IMR-90 (cell line): ENCODE measurements around the gene FZD4. TPM values are rescaled to one million over a fixed set of nuclear protein-coding genes. Genes with fewer than 3 reads are reported as not detected.
A peak's percentile ranks its signal among the peaks of the same experiment; 100 is the strongest.

Source experiments
- ATAC-seq: fragments of 200-7000 bp; cut with Tn5 transposase; 2 replicates; pipeline ENCODE4 v1.9.1; 2020; ENCODE audit warnings: low read depth, mild to moderate bottlenecking, moderate library complexity
- BruUV-seq: library from RNA; stranded (reverse); fragments of 400-500 nt; replicated peaks from 2 replicates; lab custom pipeline; 2021; lab: Mats Ljungman, UMichigan
- CTCF ChIA-PET: fragments of 300-600 bp; formaldehyde crosslinking; extraction: SDS; loops from one replicate; lab custom pipeline; 2021; ENCODE audit warnings: antibody characterized with exemption; lab: Yijun Ruan, JAX
- POLR2A ChIA-PET: fragments of 300-600 bp; sonication (Branson Sonifier 250); formaldehyde crosslinking; loops from one replicate; lab custom pipeline; 2022; ENCODE audit warnings: antibody characterized with exemption; ENCODE audit not compliant: unreplicated experiment; lab: Charles Lee
- DNase-seq: peaks from one replicate; pipeline ENCODE4 v3.0.0; 2013
- H2AFZ ChIP-seq: replicated peaks from 2 replicates; pipeline ENCODE3; 2013; ENCODE audit warnings: low read length, mild to moderate bottlenecking; ENCODE audit not compliant: poor library complexity
- H2AK5ac ChIP-seq: 2 replicates; pipeline ENCODE4 v1.6.1; 2013; ENCODE audit warnings: low read depth, low read length, inconsistent platforms
- H2AK9ac ChIP-seq: replicated peaks from 2 replicates; pipeline ENCODE3; 2013; ENCODE audit warnings: mild to moderate bottlenecking, low read depth, low read length, moderate library complexity; ENCODE audit not compliant: poor library complexity
- H2BK120ac ChIP-seq: 2 replicates; pipeline ENCODE4 v1.6.1; 2013; ENCODE audit warnings: low read depth, low read length, inconsistent platforms
- H2BK15ac ChIP-seq: 3 replicates; pipeline ENCODE4 v1.6.1; 2013; ENCODE audit warnings: low read depth, low read length, inconsistent platforms
- H2BK20ac ChIP-seq: 2 replicates; pipeline ENCODE4 v1.6.1; 2013; ENCODE audit warnings: low read depth, mild to moderate bottlenecking, inconsistent platforms, low read length, moderate library complexity
- H2BK5ac ChIP-seq: 2 replicates; pipeline ENCODE4 v1.6.1; 2013; ENCODE audit warnings: mild to moderate bottlenecking, low read depth, low read length, inconsistent platforms; ENCODE audit not compliant: poor library complexity, severe bottlenecking
- H3K14ac ChIP-seq: replicated peaks from 2 replicates; pipeline ENCODE4 v1.6.1; 2013; ENCODE audit warnings: low read depth, low read length, inconsistent platforms
- H3K18ac ChIP-seq: 2 replicates; pipeline ENCODE4 v1.6.1; 2013; ENCODE audit warnings: low read depth, low read length, control low read depth
- H3K23ac ChIP-seq: 2 replicates; pipeline ENCODE4 v1.6.1; 2013; ENCODE audit warnings: low read depth, low read length, inconsistent platforms
- H3K27ac ChIP-seq: 2 replicates; pipeline ENCODE4 v1.5.1; 2013; ENCODE audit warnings: mild to moderate bottlenecking, control low read depth, low read length; ENCODE audit not compliant: insufficient read depth
- H3K27me3 ChIP-seq: 2 replicates; pipeline ENCODE4 v1.6.1; 2013; ENCODE audit warnings: low read length; ENCODE audit not compliant: control insufficient read depth, insufficient read depth
- H3K36me3 ChIP-seq: 2 replicates; pipeline ENCODE4 v1.6.1; 2013; ENCODE audit warnings: low read length, mixed read lengths; ENCODE audit not compliant: control insufficient read depth, insufficient read depth
- H3K4ac ChIP-seq: 2 replicates; pipeline ENCODE4 v1.6.1; 2013; ENCODE audit warnings: low read depth, low read length, inconsistent platforms
- H3K4me1 ChIP-seq: 2 replicates; pipeline ENCODE4 v1.6.1; 2013; ENCODE audit warnings: low read length, mixed read lengths; ENCODE audit not compliant: control insufficient read depth, insufficient read depth
- H3K4me2 ChIP-seq: 2 replicates; pipeline ENCODE4 v1.6.1; 2013; ENCODE audit warnings: low read depth, mild to moderate bottlenecking, control low read depth, low read length, moderate library complexity
- H3K4me3 ChIP-seq: 2 replicates; pipeline ENCODE4 v1.5.1; 2013; ENCODE audit warnings: low read depth, mild to moderate bottlenecking, control low read depth, low read length, moderate library complexity; ENCODE audit not compliant: insufficient read depth
- H3K56ac ChIP-seq: 2 replicates; pipeline ENCODE4 v1.6.1; 2013; ENCODE audit warnings: low read length, inconsistent platforms; ENCODE audit not compliant: insufficient read depth; ENCODE audit errors: extremely low read depth
- H3K79me1 ChIP-seq, 2 experiments: 2 replicates each; pipeline ENCODE4 v1.6.1; 2013; ENCODE audit warnings: low read length in 2 of 2, inconsistent platforms in 1 of 2, low read depth in 1 of 2
- H3K9ac ChIP-seq: 2 replicates; pipeline ENCODE4 v1.6.1; 2013; ENCODE audit warnings: low read depth, low read length, control low read depth
- H3K9me1 ChIP-seq: 2 replicates; pipeline ENCODE4 v1.6.1; 2013; ENCODE audit warnings: low read length, inconsistent platforms; ENCODE audit not compliant: insufficient read depth
- H3K9me3 ChIP-seq: 2 replicates; pipeline ENCODE4 v1.6.1; 2013; ENCODE audit warnings: low read length; ENCODE audit not compliant: control insufficient read depth, insufficient read depth
- H4K20me1 ChIP-seq: 2 replicates; pipeline ENCODE4 v1.6.1; 2013; ENCODE audit warnings: low read length, inconsistent platforms; ENCODE audit not compliant: insufficient read depth
- H4K5ac ChIP-seq: 2 replicates; pipeline ENCODE4 v1.6.1; 2013; ENCODE audit warnings: mild to moderate bottlenecking, low read depth, low read length, control low read depth
- H4K8ac ChIP-seq, 2 experiments: 2 replicates each; pipeline ENCODE4 v1.6.1; 2013; ENCODE audit warnings: low read depth in 2 of 2, low read length in 2 of 2, control low read depth in 1 of 2, inconsistent platforms in 1 of 2
- H4K91ac ChIP-seq: 2 replicates; pipeline ENCODE4 v1.6.1; 2013; ENCODE audit warnings: low read depth, low read length, inconsistent platforms; ENCODE audit not compliant: insufficient read depth
- CHD1 ChIP-seq: IDR thresholded peaks from 2 replicates; pipeline ENCODE4 v1.6.1; 2012; ENCODE audit warnings: low read depth, low read length, improper control_type of control experiment
- MAZ ChIP-seq: IDR thresholded peaks from 2 replicates; pipeline ENCODE4 v1.6.1; 2012; ENCODE audit warnings: low read depth, mild to moderate bottlenecking, low read length, improper control_type of control experiment, moderate library complexity, borderline replicate concordance
- NFE2L2 ChIP-seq: fragments of 150-350 bp; IDR thresholded peaks from 2 replicates; pipeline ENCODE4 v1.6.1; 2016; ENCODE audit warnings: low read depth, mild to moderate bottlenecking, low read length
- SMC3 ChIP-seq: fragments of 150-350 bp; IDR thresholded peaks from 2 replicates; pipeline ENCODE4 v1.6.1; 2016; ENCODE audit warnings: low read depth, mild to moderate bottlenecking, antibody characterized with exemption, low read length, moderate library complexity
- WGBS, 2 experiments: methylation state at CpG; one replicate each; pipeline versions ENCODE4 v1.1.5 to v1.1.7; 2013; ENCODE audit warnings: missing lambda C conversion rate in 2 of 2; ENCODE audit not compliant: insufficient read length in 1 of 2; ENCODE audit errors: extremely low coverage in 2 of 2; 5-methylcytosine and 5-hydroxymethylcytosine counted together
- dilution Hi-C: fragments of 300-500 bp; cut with HindIII; formaldehyde crosslinking; loops from one replicate; pipeline ENCODE4 v1.14.3; 2018; ENCODE audit warnings: low sequenced_read_pairs; ENCODE audit not compliant: unreplicated experiment
- in situ Hi-C: fragments of 300-500 bp; cut with MboI; formaldehyde crosslinking; loops from 3 replicates; pipeline ENCODE4 v1.14.3; 2019; ENCODE audit warnings: low sequenced_read_pairs, inconsistent platforms, mixed read lengths
- intact Hi-C: fragments of 100-400 bp; cut with micrococcal nuclease; formaldehyde crosslinking; loops from 2 replicates; pipeline ENCODE4 v1.10.0; 2022
- polyA plus RNA-seq, 3 experiments: library from polyadenylated mRNA; depleted of rRNA; stranded (reverse); fragments of >200 nt; gene quantifications; 2 replicates each; pipeline ENCODE4 v1.2.3, GENCODE V29; 2012; ENCODE audit warnings: low replicate concordance in 1 of 3
- total RNA-seq: library from RNA; depleted of rRNA; stranded (reverse); fragments of >200 nt; gene quantifications from 2 replicates; pipeline ENCODE4 v1.2.3, GENCODE V29; 2012

The FZD4 gene
- total and polyA plus RNA-seq, 2 of the 4 experiments (the other 2 are of a cell fraction) = 3.7 to 7.7 TPM

DNA sequence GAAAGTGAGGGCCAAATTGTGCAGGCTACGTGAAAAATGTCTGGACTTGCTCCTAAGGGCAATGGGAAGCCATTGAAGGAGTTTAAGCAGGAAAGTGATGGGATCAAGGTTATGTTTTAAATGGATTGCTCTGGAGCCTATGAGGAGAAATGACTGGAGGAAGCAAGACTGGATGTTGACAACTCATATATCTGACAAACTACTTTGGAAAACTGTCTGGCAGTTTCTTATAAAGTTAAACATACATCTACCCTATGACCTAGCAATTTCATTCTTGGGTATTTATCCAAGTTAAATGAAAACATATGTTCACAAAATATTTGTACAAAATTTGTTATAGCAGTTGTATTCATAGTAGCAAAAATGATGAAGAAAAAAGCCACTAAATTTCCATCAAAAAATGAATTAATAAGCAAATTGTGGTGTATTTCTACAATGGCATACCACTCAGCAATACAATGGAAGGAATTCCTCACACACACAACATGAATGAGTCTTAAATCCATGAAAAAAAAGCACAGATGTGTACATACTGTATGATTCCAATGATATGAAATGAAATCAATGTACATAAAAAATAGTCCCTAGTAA lies 24.1 kb downstream of the FZD4 start:
- no peaks in the 10 kb centered on the region for H3K9me3 ChIP-seq
- TF ChIP-seq NFE2L2 = no peak
- no peak for TF ChIP-seq MAZ
- no peak for TF ChIP-seq SMC3
- no peak for TF ChIP-seq CHD1
- ChIA-PET CTCF (no interaction called here), POLR2A (no interaction called here)
- DNase-seq (peak; percentile 34), ATAC-seq (peak; percentile 4)
- no peak overlapping the region for H3K56ac ChIP-seq
- no peak overlapping the region for H3K9ac ChIP-seq
- no peak overlapping the region for H4K91ac ChIP-seq
- no peaks in the 10 kb centered on the region for H3K27me3 ChIP-seq
- no peak overlapping the region for H2BK5ac ChIP-seq
- H3K9me1 ChIP-seq = peaks cover 11% of the 10 kb centered on the region
- no peak overlapping the region for H3K4me3 ChIP-seq
- H3K23ac ChIP-seq = peak overlapping the region; percentile 86
- H4K8ac ChIP-seq = peak overlapping the region in 1 of 2 experiments; percentile 53; a peak in 2 of 4 replicates
- peaks cover 28% of the 10 kb centered on the region for H3K4me1 ChIP-seq
- intact Hi-C loops = no loop called here
- WGBS, 2 experiments = 67% methylated on average over 1 of the region's 1 CpG; no CpG with 5 or more reads in 1 of the 2 experiments
- no peak overlapping the region; the same call in 1 of the 2 replicates for H2AK5ac ChIP-seq
- H3K18ac ChIP-seq = 0 out of 2 replicates have a peak overlapping the region, but pooled peaks have one; percentile 32
- H3K27ac ChIP-seq = peak overlapping the region; percentile 44; the same call in 1 of the 2 replicates
- H4K20me1 ChIP-seq = no peaks in the 10 kb centered on the region
- no peaks in the 10 kb centered on the region for H3K36me3 ChIP-seq
- peak overlapping the region; percentile 37; the same call in 1 of the 2 replicates for H3K4ac ChIP-seq
- peak overlapping the region; percentile 54 for H3K4me2 ChIP-seq
- H2BK15ac ChIP-seq = peak overlapping the region; percentile 81; the same call in 2 of the 3 replicates
- in situ Hi-C loops = loop anchor here (25.0 kb wide), 1 partner anchor 481 kb away; no protein-coding TSS in a partner anchor
- no peak overlapping the region for H2BK120ac ChIP-seq
- no TSS peak for BruUV-seq
- H2AFZ ChIP-seq = peak overlapping the region; percentile 59
- 0 out of 2 replicates have a peak overlapping the region, but pooled peaks have one; percentile 6 for H3K14ac ChIP-seq
- peak overlapping the region; percentile 29 for H2AK9ac ChIP-seq
- no peaks in the 10 kb centered on the region; a peak in 2 of 4 replicates for H3K79me1 ChIP-seq
- H4K5ac ChIP-seq = peak overlapping the region; percentile 23; the same call in 1 of the 2 replicates
- H2BK20ac ChIP-seq = peak overlapping the region; percentile 39; the same call in 1 of the 2 replicates
- dilution Hi-C loops = no loop called here
